ENCODE measurements around the gene ATG4A.

The ATG4A gene

GRCh38 chrX:108171671-108172070, 80.1 kb downstream of the ATG4A start:
- Histone ChIP-seq H3K27me3 (ENCODE audit: insufficient read depth, low read depth, severe bottlenecking) (peaks cover 53% of the 10 kb centered on the region), H3K27ac (no peak overlapping the region), H3K36me3 (no peaks in the 10 kb centered on the region), H3K4me3 (ENCODE audit: low read depth, low read length) (no peak overlapping the region), H3K9me3 (ENCODE audit: severe bottlenecking) (no peaks in the 10 kb centered on the region)
- DNase-seq: no peak
- TF ChIP-seq CTCF (IDR thresholded peaks at IDR 0.05; ENCODE audit: low read depth, low read length): no peak

- no peak for TF ChIP-seq CTCF (IDR thresholded peaks at IDR 0.05; ENCODE audit: low read depth, low read length)
- H3K9me3 ChIP-seq (ENCODE audit: severe bottlenecking): no peaks in the 10 kb centered on the region
- no peak for DNase-seq
- no peak overlapping the region for H3K4me3 ChIP-seq (ENCODE audit: low read depth, low read length)
- no peak overlapping the region for H3K27ac ChIP-seq
- H3K36me3 ChIP-seq: no peaks in the 10 kb centered on the region
- peaks cover 59% of the 10 kb centered on the region for H3K27me3 ChIP-seq (ENCODE audit: insufficient read depth, low read depth, severe bottlenecking)
These were observed 82.3 kb downstream of the ATG4A start for GRCh38 chrX:108173874-108174273.

- no peak overlapping the region for H3K4me3 ChIP-seq (ENCODE audit: low read depth, low read length)
- H3K9me3 ChIP-seq (ENCODE audit: severe bottlenecking): no peaks in the 10 kb centered on the region
- TF ChIP-seq CTCF (IDR thresholded peaks at IDR 0.05; ENCODE audit: low read depth, low read length): no peak
- DNase-seq: no peak
- no peaks in the 10 kb centered on the region for H3K36me3 ChIP-seq
- H3K27ac ChIP-seq: no peak overlapping the region
- H3K27me3 ChIP-seq (ENCODE audit: insufficient read depth, low read depth, severe bottlenecking): peaks cover 54% of the 10 kb centered on the region
These were observed 86.0 kb downstream of the ATG4A start for GRCh38 chrX:108177351-108178142.

GRCh38 chrX:108178143-108178498, 86.5 kb downstream of the ATG4A start:
- TF ChIP-seq CTCF (IDR thresholded peaks at IDR 0.05; ENCODE audit: low read depth, low read length): no peak
- Histone ChIP-seq H3K27ac (no peak overlapping the region), H3K9me3 (ENCODE audit: severe bottlenecking) (no peaks in the 10 kb centered on the region), H3K27me3 (ENCODE audit: insufficient read depth, low read depth, severe bottlenecking) (peaks cover 51% of the 10 kb centered on the region), H3K4me3 (ENCODE audit: low read depth, low read length) (no peak overlapping the region), H3K36me3 (no peaks in the 10 kb centered on the region)
- no peak for DNase-seq

GRCh38 chrX:108186811-108187210, 95.2 kb downstream of the ATG4A start:
- H3K27ac ChIP-seq: no peak overlapping the region
- DNase-seq: no peak
- no peak overlapping the region for H3K4me3 ChIP-seq (ENCODE audit: low read depth, low read length)
- peaks cover 36% of the 10 kb centered on the region for H3K27me3 ChIP-seq (ENCODE audit: insufficient read depth, low read depth, severe bottlenecking)
- H3K9me3 ChIP-seq (ENCODE audit: severe bottlenecking): no peaks in the 10 kb centered on the region
- H3K36me3 ChIP-seq: no peaks in the 10 kb centered on the region
- no peak for TF ChIP-seq CTCF (IDR thresholded peaks at IDR 0.05; ENCODE audit: low read depth, low read length)

- H3K9me3 ChIP-seq (ENCODE audit: severe bottlenecking): no peaks in the 10 kb centered on the region
- peaks cover 69% of the 10 kb centered on the region for H3K27me3 ChIP-seq (ENCODE audit: insufficient read depth, low read depth, severe bottlenecking)
- no peak overlapping the region for H3K4me3 ChIP-seq (ENCODE audit: low read depth, low read length)
- H3K27ac ChIP-seq: no peak overlapping the region
- DNase-seq: no peak
- H3K36me3 ChIP-seq: no peaks in the 10 kb centered on the region
- no peak for TF ChIP-seq CTCF (IDR thresholded peaks at IDR 0.05; ENCODE audit: low read depth, low read length)
These were observed 106.8 kb downstream of the ATG4A start for GRCh38 chrX:108198420-108198819.

Data from WERI-Rb-1 (cell line).